IMR-90 (cell line): Measurements from ENCODE around the gene ZC3H12D. TPM values are rescaled to one million over a fixed set of nuclear protein-coding genes. Genes with fewer than 3 reads are reported as not detected.

ENCODE experiments used
- ATAC-seq: fragments of 200-7000 bp; cut with Tn5 transposase; 2 replicates; pipeline ENCODE4 v1.9.1; 2020; ENCODE audit warnings: low read depth, mild to moderate bottlenecking, moderate library complexity
- BruUV-seq: library from RNA; stranded (reverse); fragments of 400-500 nt; replicated peaks from 2 replicates; lab custom pipeline; 2021; lab: Mats Ljungman, UMichigan
- CTCF ChIA-PET: fragments of 300-600 bp; formaldehyde crosslinking; extraction: SDS; loops from one replicate; lab custom pipeline; 2021; ENCODE audit warnings: antibody characterized with exemption; lab: Yijun Ruan, JAX
- POLR2A ChIA-PET: fragments of 300-600 bp; sonication (Branson Sonifier 250); formaldehyde crosslinking; loops from one replicate; lab custom pipeline; 2022; ENCODE audit warnings: antibody characterized with exemption; ENCODE audit not compliant: unreplicated experiment; lab: Charles Lee
- DNase-seq: peaks from one replicate; pipeline ENCODE4 v3.0.0; 2013
- H2AFZ ChIP-seq: replicated peaks from 2 replicates; pipeline ENCODE3; 2013; ENCODE audit warnings: low read length, mild to moderate bottlenecking; ENCODE audit not compliant: poor library complexity
- H2AK5ac ChIP-seq: 2 replicates; pipeline ENCODE4 v1.6.1; 2013; ENCODE audit warnings: low read depth, low read length, inconsistent platforms
- H2AK9ac ChIP-seq: replicated peaks from 2 replicates; pipeline ENCODE3; 2013; ENCODE audit warnings: mild to moderate bottlenecking, low read depth, low read length, moderate library complexity; ENCODE audit not compliant: poor library complexity
- H2BK120ac ChIP-seq: 2 replicates; pipeline ENCODE4 v1.6.1; 2013; ENCODE audit warnings: low read depth, low read length, inconsistent platforms
- H2BK15ac ChIP-seq: 3 replicates; pipeline ENCODE4 v1.6.1; 2013; ENCODE audit warnings: low read depth, low read length, inconsistent platforms
- H2BK20ac ChIP-seq: 2 replicates; pipeline ENCODE4 v1.6.1; 2013; ENCODE audit warnings: low read depth, mild to moderate bottlenecking, inconsistent platforms, low read length, moderate library complexity
- H2BK5ac ChIP-seq: 2 replicates; pipeline ENCODE4 v1.6.1; 2013; ENCODE audit warnings: mild to moderate bottlenecking, low read depth, low read length, inconsistent platforms; ENCODE audit not compliant: poor library complexity, severe bottlenecking
- H3K14ac ChIP-seq: replicated peaks from 2 replicates; pipeline ENCODE4 v1.6.1; 2013; ENCODE audit warnings: low read depth, low read length, inconsistent platforms
- H3K18ac ChIP-seq: 2 replicates; pipeline ENCODE4 v1.6.1; 2013; ENCODE audit warnings: low read depth, low read length, control low read depth
- H3K23ac ChIP-seq: 2 replicates; pipeline ENCODE4 v1.6.1; 2013; ENCODE audit warnings: low read depth, low read length, inconsistent platforms
- H3K27ac ChIP-seq: 2 replicates; pipeline ENCODE4 v1.5.1; 2013; ENCODE audit warnings: mild to moderate bottlenecking, control low read depth, low read length; ENCODE audit not compliant: insufficient read depth
- H3K27me3 ChIP-seq: 2 replicates; pipeline ENCODE4 v1.6.1; 2013; ENCODE audit warnings: low read length; ENCODE audit not compliant: control insufficient read depth, insufficient read depth
- H3K36me3 ChIP-seq: 2 replicates; pipeline ENCODE4 v1.6.1; 2013; ENCODE audit warnings: low read length, mixed read lengths; ENCODE audit not compliant: control insufficient read depth, insufficient read depth
- H3K4ac ChIP-seq: 2 replicates; pipeline ENCODE4 v1.6.1; 2013; ENCODE audit warnings: low read depth, low read length, inconsistent platforms
- H3K4me1 ChIP-seq: 2 replicates; pipeline ENCODE4 v1.6.1; 2013; ENCODE audit warnings: low read length, mixed read lengths; ENCODE audit not compliant: control insufficient read depth, insufficient read depth
- H3K4me2 ChIP-seq: 2 replicates; pipeline ENCODE4 v1.6.1; 2013; ENCODE audit warnings: low read depth, mild to moderate bottlenecking, control low read depth, low read length, moderate library complexity
- H3K4me3 ChIP-seq: 2 replicates; pipeline ENCODE4 v1.5.1; 2013; ENCODE audit warnings: low read depth, mild to moderate bottlenecking, control low read depth, low read length, moderate library complexity; ENCODE audit not compliant: insufficient read depth
- H3K56ac ChIP-seq: 2 replicates; pipeline ENCODE4 v1.6.1; 2013; ENCODE audit warnings: low read length, inconsistent platforms; ENCODE audit not compliant: insufficient read depth; ENCODE audit errors: extremely low read depth
- H3K79me1 ChIP-seq, 2 experiments: 2 replicates each; pipeline ENCODE4 v1.6.1; 2013; ENCODE audit warnings: low read length in 2 of 2, inconsistent platforms in 1 of 2, low read depth in 1 of 2
- H3K9ac ChIP-seq: 2 replicates; pipeline ENCODE4 v1.6.1; 2013; ENCODE audit warnings: low read depth, low read length, control low read depth
- H3K9me1 ChIP-seq: 2 replicates; pipeline ENCODE4 v1.6.1; 2013; ENCODE audit warnings: low read length, inconsistent platforms; ENCODE audit not compliant: insufficient read depth
- H3K9me3 ChIP-seq: 2 replicates; pipeline ENCODE4 v1.6.1; 2013; ENCODE audit warnings: low read length; ENCODE audit not compliant: control insufficient read depth, insufficient read depth
- H4K20me1 ChIP-seq: 2 replicates; pipeline ENCODE4 v1.6.1; 2013; ENCODE audit warnings: low read length, inconsistent platforms; ENCODE audit not compliant: insufficient read depth
- H4K5ac ChIP-seq: 2 replicates; pipeline ENCODE4 v1.6.1; 2013; ENCODE audit warnings: mild to moderate bottlenecking, low read depth, low read length, control low read depth
- H4K8ac ChIP-seq, 2 experiments: 2 replicates each; pipeline ENCODE4 v1.6.1; 2013; ENCODE audit warnings: low read depth in 2 of 2, low read length in 2 of 2, control low read depth in 1 of 2, inconsistent platforms in 1 of 2
- H4K91ac ChIP-seq: 2 replicates; pipeline ENCODE4 v1.6.1; 2013; ENCODE audit warnings: low read depth, low read length, inconsistent platforms; ENCODE audit not compliant: insufficient read depth
- BHLHE40 ChIP-seq: fragments of 150-350 bp; IDR thresholded peaks from 2 replicates; pipeline ENCODE4 v1.6.1; 2016; ENCODE audit warnings: mild to moderate bottlenecking, low read depth, low read length
- CEBPB ChIP-seq: IDR thresholded peaks from 2 replicates; pipeline ENCODE4 v1.6.1; 2012; ENCODE audit warnings: low read depth, low read length, improper control_type of control experiment
- CHD1 ChIP-seq: IDR thresholded peaks from 2 replicates; pipeline ENCODE4 v1.6.1; 2012; ENCODE audit warnings: low read depth, low read length, improper control_type of control experiment
- ELK1 ChIP-seq: fragments of 150-350 bp; IDR thresholded peaks from 2 replicates; pipeline ENCODE4 v1.6.1; 2016; ENCODE audit warnings: low read depth, mild to moderate bottlenecking, low read length, moderate library complexity, borderline replicate concordance
- FOS ChIP-seq: fragments of 150-350 bp; IDR thresholded peaks from 2 replicates; pipeline ENCODE4 v1.6.1; 2016; ENCODE audit warnings: low read depth, low read length
- MAFK ChIP-seq: IDR thresholded peaks from 2 replicates; pipeline ENCODE4 v1.6.1; 2012; ENCODE audit warnings: low read depth, low read length, improper control_type of control experiment
- MXI1 ChIP-seq: IDR thresholded peaks from 2 replicates; pipeline ENCODE4 v1.6.1; 2012; ENCODE audit warnings: low read depth, mild to moderate bottlenecking, low read length, moderate library complexity, borderline replicate concordance
- POLR2A ChIP-seq: IDR thresholded peaks from 2 replicates; pipeline ENCODE4 v1.6.1; 2012; ENCODE audit warnings: mild to moderate bottlenecking, low read depth, low read length
- RCOR1 ChIP-seq: IDR thresholded peaks from 2 replicates; pipeline ENCODE4 v1.6.1; 2012; ENCODE audit warnings: mild to moderate bottlenecking, low read length, improper control_type of control experiment; ENCODE audit not compliant: insufficient replicate concordance
- USF2 ChIP-seq: fragments of 150-350 bp; IDR thresholded peaks from 2 replicates; pipeline ENCODE4 v1.6.1; 2017; ENCODE audit warnings: mild to moderate bottlenecking, antibody characterized with exemption, low read length, low read depth
- WGBS, 2 experiments: methylation state at CpG; one replicate each; pipeline versions ENCODE4 v1.1.5 to v1.1.7; 2013; ENCODE audit warnings: missing lambda C conversion rate in 2 of 2; ENCODE audit not compliant: insufficient read length in 1 of 2; ENCODE audit errors: extremely low coverage in 2 of 2; 5-methylcytosine and 5-hydroxymethylcytosine counted together
- dilution Hi-C: fragments of 300-500 bp; cut with HindIII; formaldehyde crosslinking; loops from one replicate; pipeline ENCODE4 v1.14.3; 2018; ENCODE audit warnings: low sequenced_read_pairs; ENCODE audit not compliant: unreplicated experiment
- in situ Hi-C: fragments of 300-500 bp; cut with MboI; formaldehyde crosslinking; loops from 3 replicates; pipeline ENCODE4 v1.14.3; 2019; ENCODE audit warnings: low sequenced_read_pairs, inconsistent platforms, mixed read lengths
- intact Hi-C: fragments of 100-400 bp; cut with micrococcal nuclease; formaldehyde crosslinking; loops from 2 replicates; pipeline ENCODE4 v1.10.0; 2022
- polyA plus RNA-seq, 3 experiments: library from polyadenylated mRNA; depleted of rRNA; stranded (reverse); fragments of >200 nt; gene quantifications; 2 replicates each; pipeline ENCODE4 v1.2.3, GENCODE V29; 2012; ENCODE audit warnings: low replicate concordance in 1 of 3
- total RNA-seq: library from RNA; depleted of rRNA; stranded (reverse); fragments of >200 nt; gene quantifications from 2 replicates; pipeline ENCODE4 v1.2.3, GENCODE V29; 2012

ZC3H12D gene
- total and polyA plus RNA-seq, 2 of the 4 experiments (the other 2 are of a cell fraction), result under 0.01 to 0.12 TPM

- H3K56ac ChIP-seq, result no peak overlapping the region
- no peak overlapping the region for H3K23ac ChIP-seq
- no peak for TF ChIP-seq FOS
- TF ChIP-seq CEBPB, result no peak
- TF ChIP-seq CHD1, result no peak
- no peak for TF ChIP-seq ELK1
- no peak for TF ChIP-seq MAFK
- no peak for TF ChIP-seq MXI1
- TF ChIP-seq BHLHE40, result no peak
- no peak for TF ChIP-seq POLR2A
- TF ChIP-seq USF2, result no peak
- TF ChIP-seq RCOR1, result no peak
- H3K4ac ChIP-seq, result no peak overlapping the region
- H3K9me3 ChIP-seq, result no peaks in the 10 kb centered on the region
- intact Hi-C loops, result no loop called here
- DNase-seq, result no peak
- H3K4me2 ChIP-seq, result no peak overlapping the region
- ChIA-PET POLR2A (no interaction called here), CTCF (interaction anchor here (1.2 kb wide), 1 partner anchor 9 kb away, joined by 6 read pairs; no protein-coding TSS in a partner anchor)
- dilution Hi-C loops, result no loop called here
- no peak overlapping the region for H4K91ac ChIP-seq
- no peak overlapping the region for H3K14ac ChIP-seq
- H3K4me1 ChIP-seq, result peaks cover 2% of the 10 kb centered on the region; the same call in 1 of the 2 replicates
- no TSS peak for BruUV-seq
- H2AK5ac ChIP-seq, result no peak overlapping the region
- no peaks in the 10 kb centered on the region for H3K36me3 ChIP-seq
- in situ Hi-C loops, result loop anchor here (10.0 kb wide), 1 partner anchor 838 kb away; no protein-coding TSS in a partner anchor
- H2BK20ac ChIP-seq, result no peak overlapping the region
- H3K79me1 ChIP-seq, result no peaks in the 10 kb centered on the region
- no peak overlapping the region for H2AK9ac ChIP-seq
- H4K8ac ChIP-seq, result no peak overlapping the region
- no peak overlapping the region for H2AFZ ChIP-seq
- H3K9me1 ChIP-seq, result no peaks in the 10 kb centered on the region
- no peak overlapping the region for H3K9ac ChIP-seq
- no peak overlapping the region for H2BK15ac ChIP-seq
- H3K27ac ChIP-seq, result no peak overlapping the region
- no peaks in the 10 kb centered on the region for H4K20me1 ChIP-seq
- WGBS, 2 experiments, result no CpG with 5 or more reads among the region's 4 CpGs
- peaks cover 6% of the 10 kb centered on the region for H3K27me3 ChIP-seq
- no peak overlapping the region for H3K4me3 ChIP-seq
- H4K5ac ChIP-seq, result no peak overlapping the region
- H2BK5ac ChIP-seq, result no peak overlapping the region
- no peak overlapping the region for H3K18ac ChIP-seq
- no peak for ATAC-seq
- H2BK120ac ChIP-seq, result no peak overlapping the region
These were observed 62.2 kb downstream of the ZC3H12D start for GRCh38 chr6:149422581-149422980.
